Activated B cell treated with CpG ODN at 0.5 μM for 24 hours (primary cell): ENCODE data around the gene TGFBR1. TPM values are rescaled to one million over a fixed set of nuclear protein-coding genes. Genes with fewer than 3 reads are reported as not detected.
A peak's percentile ranks its signal among the peaks of the same experiment; 100 is the strongest.

Experiments
- ATAC-seq: fragments of 200-7000 bp; cut with Tn5 transposase; one replicate; pipeline ENCODE4 v1.10.0; 2021; ENCODE audit warnings: low read depth, mild to moderate bottlenecking, moderate library complexity
- CTCF ChIA-PET: fragments of 350-600 bp; sonication (Branson Sonifier 250); formaldehyde crosslinking; loops from one replicate; lab custom pipeline; 2021; ENCODE audit warnings: antibody characterized with exemption; lab: Charles Lee
- POLR2A ChIA-PET: fragments of 350-600 bp; sonication (Branson Sonifier 250); formaldehyde crosslinking; loops from one replicate; lab custom pipeline; 2021; ENCODE audit warnings: antibody characterized with exemption; lab: Charles Lee
- DNase-seq: peaks from one replicate; pipeline ENCODE4 v3.0.0; 2022
- H3K27ac Mint-ChIP-seq: one replicate; pipeline ENCODE4 v1.8.0; 2020; ENCODE audit warnings: mixed read lengths
- H3K27me3 Mint-ChIP-seq: one replicate; pipeline ENCODE4 v1.8.0; 2021; ENCODE audit warnings: mixed read lengths
- H3K36me3 Mint-ChIP-seq: one replicate; pipeline ENCODE4 v1.8.0; 2021; ENCODE audit warnings: low read depth, mixed read lengths
- H3K4me1 Mint-ChIP-seq: one replicate; pipeline ENCODE4 v1.8.0; 2021; ENCODE audit warnings: mixed read lengths
- H3K4me3 Mint-ChIP-seq: one replicate; pipeline ENCODE4 v1.8.0; 2020; ENCODE audit warnings: mild to moderate bottlenecking, mixed read lengths
- H3K9me3 Mint-ChIP-seq: one replicate; pipeline ENCODE4 v1.8.0; 2020; ENCODE audit warnings: mixed read lengths
- CTCF ChIP-seq: fragments of 200-600 bp; IDR thresholded peaks from one replicate; pipeline ENCODE4 v1.8.0; 2022; ENCODE audit warnings: antibody characterized with exemption, mild to moderate bottlenecking
- intact Hi-C: fragments of 100-400 bp; cut with micrococcal nuclease; formaldehyde crosslinking; loops from one replicate; pipeline ENCODE4 v1.15.1; 2024
- total RNA-seq: library from RNA; stranded (reverse); gene quantifications from 2 replicates; pipeline ENCODE4 v1.2.3, GENCODE V29; 2022

Gene TGFBR1
- total RNA-seq, 1 donor from 2014 or later, result 65.3 TPM

- peaks cover 56% of the 10 kb centered on the region for H3K36me3 Mint-ChIP-seq
These were observed 32.3 kb downstream of the TGFBR1 start for GRCh38 chr9:99137225-99137624.

DNA sequence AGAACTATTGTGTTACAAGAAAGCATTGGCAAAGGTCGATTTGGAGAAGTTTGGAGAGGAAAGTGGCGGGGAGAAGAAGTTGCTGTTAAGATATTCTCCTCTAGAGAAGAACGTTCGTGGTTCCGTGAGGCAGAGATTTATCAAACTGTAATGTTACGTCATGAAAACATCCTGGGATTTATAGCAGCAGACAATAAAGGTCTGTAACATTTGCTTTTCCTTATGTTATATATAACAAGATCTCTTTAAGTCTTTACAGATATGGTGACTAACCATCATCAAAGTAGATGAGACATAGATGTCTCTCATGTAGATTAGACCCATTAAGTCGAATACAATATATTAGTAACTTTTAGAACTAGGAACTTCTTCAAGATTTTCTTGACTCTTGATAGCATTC, 33.0 kb downstream of the TGFBR1 start:
- no peak overlapping the region for H3K4me3 Mint-ChIP-seq
- CTCF ChIA-PET, result interaction anchor here (1.0 to 11.8 kb wide), 6 partner anchors 11 to 294 kb away, joined by 3 to 264 read pairs (median 12); partner anchors contain the start of gene TGFBR1

More at GRCh38 chr9:99137225-99137624, 32.3 kb downstream of the TGFBR1 start:
- ChIA-PET POLR2A (interaction anchor here (0.7 to 1.9 kb wide), 5 partner anchors 12 to 631 kb away, joined by 3 to 12 read pairs (median 5); partner anchors contain the start of gene TGFBR1), CTCF (interaction anchor here (2.4 to 11.8 kb wide), 4 partner anchors 11 to 162 kb away, joined by 11 to 264 read pairs (median 70); partner anchors contain the start of gene TGFBR1)
- no peaks in the 10 kb centered on the region for H3K9me3 Mint-ChIP-seq
- no peaks in the 10 kb centered on the region for H3K27me3 Mint-ChIP-seq
- H3K27ac Mint-ChIP-seq, result peak overlapping the region; percentile 31
- peak overlapping the region; percentile 3 for H3K4me3 Mint-ChIP-seq
- DNase-seq, result no peak
- no peak for TF ChIP-seq CTCF
- intact Hi-C loops, result no loop called here
- H3K4me1 Mint-ChIP-seq, result peaks cover 55% of the 10 kb centered on the region
- ATAC-seq, result peak; percentile 32

DNA sequence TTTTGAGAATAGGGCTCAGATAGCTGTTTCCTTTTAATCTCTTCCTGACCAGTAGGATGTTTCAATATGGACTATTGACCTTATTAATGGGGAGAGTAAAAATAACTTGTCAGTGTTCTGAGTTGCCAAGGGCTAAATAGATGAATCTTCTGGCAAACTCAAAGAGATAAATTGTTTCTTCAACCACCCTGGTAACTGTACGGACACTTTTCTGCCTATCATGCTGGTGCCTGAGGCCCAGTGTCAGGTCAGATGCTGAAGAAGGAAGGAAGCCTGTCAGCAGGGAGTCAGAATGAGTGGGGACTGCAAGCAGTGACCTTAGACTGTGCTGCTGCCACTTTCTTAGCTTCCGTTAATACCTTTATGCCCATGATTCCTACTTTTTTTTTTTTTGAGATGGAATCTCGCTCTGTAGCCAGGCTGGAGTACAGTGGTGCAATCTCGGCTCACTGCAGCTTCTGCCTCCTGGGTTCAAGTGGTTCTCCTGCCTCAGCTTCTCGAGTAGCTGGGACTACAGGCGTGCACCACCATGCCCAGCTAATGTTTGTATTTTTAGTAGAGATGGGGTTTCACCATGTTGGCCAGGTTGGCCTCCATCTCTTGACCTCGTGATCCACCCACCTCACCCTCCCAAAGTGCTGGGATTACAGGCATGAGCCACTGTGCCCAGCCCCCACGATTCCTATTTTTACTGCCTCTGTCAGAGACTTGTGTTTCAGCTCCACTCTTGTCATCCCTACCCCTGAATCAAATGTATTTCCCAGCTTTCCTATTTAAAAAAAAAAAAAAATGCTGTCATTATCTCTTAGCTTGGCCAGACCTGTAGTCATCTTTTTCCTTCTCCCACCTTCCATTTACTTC, 33.7 kb downstream of the TGFBR1 start:
- Mint-ChIP-seq H3K27me3 (no peaks in the 10 kb centered on the region), H3K27ac (no peak overlapping the region), H3K4me1 (peaks cover 45% of the 10 kb centered on the region), H3K36me3 (peaks cover 58% of the 10 kb centered on the region), H3K9me3 (no peaks in the 10 kb centered on the region), H3K4me3 (no peak overlapping the region)
- DNase-seq (no peak), ATAC-seq (no peak)
- intact Hi-C loops, result no loop called here
- ChIA-PET CTCF (interaction anchor here (1.0 to 11.8 kb wide), 11 partner anchors 9 to 1186 kb away, joined by 3 to 264 read pairs (median 9); no protein-coding TSS in a partner anchor), POLR2A (interaction anchor here (1.0 to 1.5 kb wide), 4 partner anchors 14 to 137 kb away, joined by 4 to 5 read pairs (median 4); partner anchors contain the start of gene TGFBR1)
- TF ChIP-seq CTCF, result no peak

More for the DNA sequence above, 33.0 kb downstream of the TGFBR1 start:
- Mint-ChIP-seq H3K4me1 (peaks cover 53% of the 10 kb centered on the region), H3K27me3 (no peaks in the 10 kb centered on the region), H3K27ac (no peak overlapping the region), H3K36me3 (peaks cover 56% of the 10 kb centered on the region), H3K9me3 (no peaks in the 10 kb centered on the region)
- TF ChIP-seq CTCF, result no peak
- intact Hi-C loops, result no loop called here
- no peak for DNase-seq
- POLR2A ChIA-PET, result interaction anchor here (0.6 to 1.9 kb wide), 7 partner anchors 13 to 136 kb away, joined by 3 to 12 read pairs (median 5); partner anchors contain the start of gene TGFBR1
- ATAC-seq, result no peak

DNA sequence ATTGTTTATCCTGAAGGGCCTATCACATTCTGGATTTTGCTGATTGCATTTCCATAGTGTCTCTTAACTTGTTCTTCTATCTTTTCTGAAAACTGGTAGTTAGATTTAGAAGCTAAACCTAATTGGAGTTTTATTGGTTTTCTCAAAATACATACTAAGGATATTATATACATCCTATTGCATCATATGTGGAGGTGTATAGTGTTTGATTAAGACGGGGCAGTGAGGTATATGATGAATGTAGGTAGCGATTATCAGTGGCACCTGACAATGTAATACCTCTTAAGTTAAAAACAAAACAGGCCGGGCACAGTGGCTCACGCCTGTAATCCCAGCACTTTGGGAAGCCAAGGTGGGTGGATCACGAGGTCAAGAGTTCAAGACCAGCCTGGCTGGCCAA, 35.0 kb downstream of the TGFBR1 start:
- Mint-ChIP-seq H3K27me3 (no peaks in the 10 kb centered on the region), H3K27ac (no peak overlapping the region), H3K36me3 (peaks cover 63% of the 10 kb centered on the region), H3K9me3 (no peaks in the 10 kb centered on the region), H3K4me3 (no peak overlapping the region), H3K4me1 (peaks cover 37% of the 10 kb centered on the region)
- TF ChIP-seq CTCF, result no peak
- intact Hi-C loops, result loop anchor here (1.0 kb wide), 4 partner anchors 36 to 292 kb away; no protein-coding TSS in a partner anchor
- ChIA-PET POLR2A (interaction anchor here (0.6 to 2.0 kb wide), 2 partner anchors 36 to 80 kb away, joined by 3 to 8 read pairs; partner anchors contain the start of gene TGFBR1), CTCF (interaction anchor here (1.1 to 11.8 kb wide), 13 partner anchors 10 to 1185 kb away, joined by 3 to 264 read pairs (median 13); partner anchors contain the start of gene TGFBR1)
- ATAC-seq (no peak), DNase-seq (no peak)
